GM18873 (cell line): ENCODE data around the gene TBR1.
A peak's percentile ranks its signal among the peaks of the same experiment; 100 is the strongest.

Experiments
- ATAC-seq: cut with Tn5 transposase; IDR thresholded peaks from one replicate; pipeline ENCODE4 v1.9.1; 2021; ENCODE audit warnings: mild to moderate bottlenecking, moderate library complexity, moderate number of reproducible peaks; ENCODE audit not compliant: unreplicated experiment, low FRiP score

Gene TBR1

GRCh38 chr2:161415987-161416707 lies at the start of gene TBR1:
Gene TBR1 (plus strand): TSS chr2:161416297. CDS start chr2:161416411, 114 bp downstream.
- no peak for ATAC-seq

GRCh38 chr2:161367675-161368074 lies 48.4 kb upstream of the TBR1 start:
- ATAC-seq: no peak

GRCh38 chr2:161369311-161369710 lies 46.8 kb upstream of the TBR1 start:
- no peak for ATAC-seq

GRCh38 chr2:161370981-161371380 lies 45.1 kb upstream of the TBR1 start:
- no peak for ATAC-seq

- ATAC-seq: no peak
These were observed 44.2 kb upstream of the TBR1 start for GRCh38 chr2:161371869-161372268.

- no peak for ATAC-seq
These were observed 42.2 kb upstream of the TBR1 start for GRCh38 chr2:161373942-161374341.

GRCh38 chr2:161374446-161374845 lies 41.7 kb upstream of the TBR1 start:
- ATAC-seq: no peak

- ATAC-seq: no peak
These were observed 36.4 kb upstream of the TBR1 start for GRCh38 chr2:161379740-161380139.

- ATAC-seq: no peak
These were observed 34.6 kb upstream of the TBR1 start for GRCh38 chr2:161381546-161381945.

GRCh38 chr2:161382747-161383146 lies 33.4 kb upstream of the TBR1 start:
- no peak for ATAC-seq

- ATAC-seq: peak; percentile 79
These were observed 31.2 kb upstream of the TBR1 start for GRCh38 chr2:161384864-161385263.

GRCh38 chr2:161386228-161386824 lies 29.8 kb upstream of the TBR1 start:
- ATAC-seq: peak; percentile 69

- no peak for ATAC-seq
These were observed 27.8 kb upstream of the TBR1 start for GRCh38 chr2:161388146-161388779.

- ATAC-seq: no peak
These were observed 24.2 kb upstream of the TBR1 start for GRCh38 chr2:161391737-161392506.

GRCh38 chr2:161400076-161400475 lies 16.0 kb upstream of the TBR1 start:
- no peak for ATAC-seq

- ATAC-seq: no peak
These were observed 13.8 kb upstream of the TBR1 start for GRCh38 chr2:161402297-161402696.

GRCh38 chr2:161406316-161406715 lies 9.8 kb upstream of the TBR1 start:
- ATAC-seq: no peak

- no peak for ATAC-seq
These were observed 8.5 kb upstream of the TBR1 start for GRCh38 chr2:161407597-161407996.

GRCh38 chr2:161409308-161409907 lies 6.7 kb upstream of the TBR1 start:
- ATAC-seq: no peak

- no peak for ATAC-seq
These were observed 3.8 kb upstream of the TBR1 start for GRCh38 chr2:161412346-161412745.
